Measurements from ENCODE around the gene DNAJB8. TPM values are rescaled to one million over a fixed set of nuclear protein-coding genes. Genes with fewer than 3 reads are reported as not detected.

Gene DNAJB8
- total RNA-seq, 1 experiment from 2014 or later, result not detected

DNA sequence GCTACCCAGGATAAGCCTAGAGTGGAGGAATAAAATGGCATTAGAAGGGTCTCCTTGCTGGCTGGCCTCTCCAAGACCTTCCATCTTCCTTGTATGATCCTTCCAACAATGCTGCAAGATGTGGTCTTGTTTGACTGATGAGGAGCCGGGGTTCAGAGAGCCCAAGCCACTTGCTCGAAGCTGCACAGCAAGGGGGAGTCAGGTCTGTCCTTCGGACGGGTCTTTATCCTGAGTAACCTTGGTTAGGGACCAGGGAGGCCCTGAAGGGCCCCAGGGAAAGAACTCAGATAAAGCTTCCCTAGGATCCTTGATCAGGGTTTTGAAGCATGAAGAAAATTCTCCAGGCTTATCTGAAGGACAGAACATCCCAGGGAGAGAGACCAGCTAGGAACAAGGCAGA is 7.0 kb upstream of the DNAJB8 start:
- no peak overlapping the region for H3K27ac ChIP-seq (ENCODE audit: insufficient read length, low read depth, low read length)
- no peak overlapping the region for H3K27ac Mint-ChIP-seq
- H3K79me1 ChIP-seq (ENCODE audit: insufficient read depth, low read depth, low read length, poor library complexity, severe bottlenecking), result no peaks in the 10 kb centered on the region
- no peak overlapping the region for H3T11ph ChIP-seq (ENCODE audit: low read length)
- no peak overlapping the region for H3K14ac ChIP-seq (ENCODE audit: insufficient read depth, low read length)
- no peak overlapping the region for H4K5ac ChIP-seq (ENCODE audit: insufficient read length, low read depth, low read length)
- H2BK12ac ChIP-seq (ENCODE audit: insufficient read length, low read depth, low read length), result no peak overlapping the region
- H4K20me1 ChIP-seq (ENCODE audit: control insufficient read depth, insufficient read depth, insufficient read length), result no peaks in the 10 kb centered on the region
- H2BK20ac ChIP-seq (ENCODE audit: low read depth, low read length, poor library complexity, severe bottlenecking), result no peak overlapping the region
- no peaks in the 10 kb centered on the region for H3K79me2 ChIP-seq (ENCODE audit: insufficient read depth, low read length)
- no peak overlapping the region for H2AFZ ChIP-seq (ENCODE audit: low read length)
- no peak overlapping the region for H3K4me3 Mint-ChIP-seq
- H3K9ac ChIP-seq (ENCODE audit: extremely low read depth, insufficient read length, low read length), result no peak overlapping the region
- H3K9me3 ChIP-seq (ENCODE audit: control insufficient read depth, low read depth, low read length), result no peaks in the 10 kb centered on the region
- no peaks in the 10 kb centered on the region; a peak in 2 of 7 replicates for H3K36me3 Mint-ChIP-seq (ENCODE audit: insufficient read depth in 1 of 3, low read depth in 3 of 3)
- no peaks in the 10 kb centered on the region for H3K4me1 ChIP-seq (ENCODE audit: insufficient read depth, low read length)
- H3K27me3 Mint-ChIP-seq (ENCODE audit: low read depth), result peaks cover 95% of the 10 kb centered on the region
- H3K18ac ChIP-seq (ENCODE audit: insufficient read length, low read depth, low read length), result no peak overlapping the region
- DNase-seq, result no peak
- H2BK15ac ChIP-seq (ENCODE audit: low read depth, low read length), result no peak overlapping the region
- no CpG with 5 or more reads among the region's 4 CpGs for WGBS (ENCODE audit: extremely low coverage, insufficient read length, low lambda C conversion rate)
- H4K91ac ChIP-seq (ENCODE audit: insufficient read length, low read depth, low read length), result no peak overlapping the region
- H3K23ac ChIP-seq (ENCODE audit: insufficient read length, low read depth, low read length), result no peak overlapping the region
- peaks cover 0 to 4% of the 10 kb centered on the region in 2 experiments; a peak in 2 of 5 replicates for H3K9me3 Mint-ChIP-seq
- no peak overlapping the region for H2BK5ac ChIP-seq (ENCODE audit: insufficient read length, low read length)
- H3K23me2 ChIP-seq (ENCODE audit: insufficient read length, low read depth, low read length, poor library complexity, severe bottlenecking), result no peaks in the 10 kb centered on the region
- peaks cover 24 to 28% of the 10 kb centered on the region in 2 experiments for H3K4me1 Mint-ChIP-seq
- no peak overlapping the region for H2BK120ac ChIP-seq (ENCODE audit: low read depth, low read length, poor library complexity, severe bottlenecking)
- H3K27me3 ChIP-seq (ENCODE audit: insufficient read depth, low read length), result peaks cover 48% of the 10 kb centered on the region; the same call in 1 of the 2 replicates
- H2AK5ac ChIP-seq (ENCODE audit: insufficient read length, low read length), result no peak overlapping the region
- TF ChIP-seq, protein P1, sequence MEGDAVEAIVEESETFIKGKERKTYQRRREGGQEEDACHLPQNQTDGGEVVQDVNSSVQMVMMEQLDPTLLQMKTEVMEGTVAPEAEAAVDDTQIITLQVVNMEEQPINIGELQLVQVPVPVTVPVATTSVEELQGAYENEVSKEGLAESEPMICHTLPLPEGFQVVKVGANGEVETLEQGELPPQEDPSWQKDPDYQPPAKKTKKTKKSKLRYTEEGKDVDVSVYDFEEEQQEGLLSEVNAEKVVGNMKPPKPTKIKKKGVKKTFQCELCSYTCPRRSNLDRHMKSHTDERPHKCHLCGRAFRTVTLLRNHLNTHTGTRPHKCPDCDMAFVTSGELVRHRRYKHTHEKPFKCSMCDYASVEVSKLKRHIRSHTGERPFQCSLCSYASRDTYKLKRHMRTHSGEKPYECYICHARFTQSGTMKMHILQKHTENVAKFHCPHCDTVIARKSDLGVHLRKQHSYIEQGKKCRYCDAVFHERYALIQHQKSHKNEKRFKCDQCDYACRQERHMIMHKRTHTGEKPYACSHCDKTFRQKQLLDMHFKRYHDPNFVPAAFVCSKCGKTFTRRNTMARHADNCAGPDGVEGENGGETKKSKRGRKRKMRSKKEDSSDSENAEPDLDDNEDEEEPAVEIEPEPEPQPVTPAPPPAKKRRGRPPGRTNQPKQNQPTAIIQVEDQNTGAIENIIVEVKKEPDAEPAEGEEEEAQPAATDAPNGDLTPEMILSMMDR (conservative IDR thresholded peaks at IDR 0.05), result no peak
- H3K4ac ChIP-seq (ENCODE audit: low read depth, low read length), result no peak overlapping the region
- H4K8ac ChIP-seq (replicated peaks; ENCODE audit: insufficient read length, low read depth, low read length), result no peak overlapping the region
- H3K56ac ChIP-seq (ENCODE audit: insufficient read length, low read depth, low read length), result no peak overlapping the region
- no peak overlapping the region for H3K4me2 ChIP-seq (ENCODE audit: insufficient read depth, insufficient read length, low read length)

Data from H9 (cell line).